Measurements from ENCODE around the gene CDIP1.

DNA sequence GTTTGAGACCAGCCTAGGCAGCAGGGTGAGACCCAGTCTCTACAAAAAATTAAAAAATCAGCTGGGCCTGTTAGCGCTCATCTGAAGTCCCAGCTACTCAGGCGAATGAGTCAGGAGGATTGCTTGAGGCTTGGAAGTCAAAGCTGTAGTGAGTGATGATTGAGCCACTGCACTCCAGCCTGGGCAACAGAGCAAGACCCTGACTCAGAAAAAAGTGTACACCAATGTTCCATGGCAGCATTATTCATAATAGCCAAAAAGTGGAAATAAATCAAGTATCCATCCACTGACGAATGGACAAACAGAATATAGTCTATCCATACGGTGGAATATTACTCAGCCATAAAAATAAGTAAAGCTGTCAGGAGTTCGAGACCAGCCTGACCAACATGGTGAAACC, 66.7 kb downstream of the CDIP1 start:
- no peak for TF ChIP-seq CTCF (IDR thresholded peaks at IDR 0.05; ENCODE audit: low read length)
- TF ChIP-seq EZH2 (optimal IDR thresholded peaks at IDR 0.05; ENCODE audit: low read depth, low read length) = no peak

All from MM.1S (cell line).